Measurements from ENCODE around the gene PRKCA. TPM values are rescaled to one million over a fixed set of nuclear protein-coding genes. Genes with fewer than 3 reads are reported as not detected.
A peak's percentile ranks its signal among the peaks of the same experiment; 100 is the strongest.

The PRKCA gene
- total RNA-seq, 3 donors from 2014 or later (not counting 1 experiment from before 2014, with no cell fraction given) = 19.6 to 29.0 (median 20.4) TPM

- WGBS (ENCODE audit: insufficient coverage) = 95% methylated on average over 1 of the region's 1 CpG
- Mint-ChIP-seq H3K27me3 (ENCODE audit: low read depth in 2 of 2) (no peaks in the 10 kb centered on the region), H3K4me3 (no peak overlapping the region)
These were observed 167.0 kb downstream of the PRKCA start for GRCh38 chr17:66469461-66469860.

GRCh38 chr17:66469890-66470289, 167.5 kb downstream of the PRKCA start:
- H3K4me3 Mint-ChIP-seq = no peak overlapping the region
- H3K27ac Mint-ChIP-seq = no peak overlapping the region
- WGBS (ENCODE audit: insufficient coverage) = 86% methylated on average over 1 of the region's 4 CpGs

More at GRCh38 chr17:66469461-66469860, 167.0 kb downstream of the PRKCA start:
- no peaks in the 10 kb centered on the region for H3K36me3 ChIP-seq (ENCODE audit: control insufficient read depth, insufficient read depth, low read length)
- no peaks in the 10 kb centered on the region for H3K36me3 Mint-ChIP-seq
- peaks cover 16% of the 10 kb centered on the region for H3K4me1 ChIP-seq (ENCODE audit: control insufficient read depth, insufficient read depth, low read length)
- intact Hi-C loops (cut with micrococcal nuclease) = no loop called here
- no peak for DNase-seq
- no peak for ATAC-seq
- no peaks in the 10 kb centered on the region for H3K9me3 ChIP-seq (ENCODE audit: control insufficient read depth, insufficient read depth, low read length)
- no peak overlapping the region for H3K27ac ChIP-seq (ENCODE audit: low read length)
- H3K4me1 Mint-ChIP-seq = peaks cover 22 to 36% of the 10 kb centered on the region in 2 donors
- no peaks in the 10 kb centered on the region for H3K9me3 Mint-ChIP-seq
- H3K27ac Mint-ChIP-seq = peak overlapping the region; percentile 45 to 82
- H3K27me3 ChIP-seq (ENCODE audit: control insufficient read depth, insufficient read depth, low read length) = no peaks in the 10 kb centered on the region
- H3K4me3 ChIP-seq (ENCODE audit: low read length) = no peak overlapping the region
- TF ChIP-seq CTCF (IDR thresholded peaks at IDR 0.05) = no peak

GRCh38 chr17:66472123-66472522, 169.7 kb downstream of the PRKCA start:
- H3K36me3 Mint-ChIP-seq = no peaks in the 10 kb centered on the region
- no peaks in the 10 kb centered on the region for H3K27me3 Mint-ChIP-seq (ENCODE audit: low read depth in 2 of 2)
- ATAC-seq (no peak), DNase-seq (no peak)
- intact Hi-C loops (cut with micrococcal nuclease) = no loop called here
- H3K27ac ChIP-seq (ENCODE audit: low read length) = no peak overlapping the region
- WGBS (ENCODE audit: insufficient coverage) = 91% methylated on average over 3 of the region's 4 CpGs
- H3K27ac Mint-ChIP-seq = no peak overlapping the region
- no peak for TF ChIP-seq CTCF (IDR thresholded peaks at IDR 0.05)
- no peak overlapping the region for H3K4me3 Mint-ChIP-seq
- peaks cover 14% of the 10 kb centered on the region for H3K4me1 ChIP-seq (ENCODE audit: control insufficient read depth, insufficient read depth, low read length)
- H3K4me3 ChIP-seq (ENCODE audit: low read length) = no peak overlapping the region
- no peaks in the 10 kb centered on the region for H3K9me3 ChIP-seq (ENCODE audit: control insufficient read depth, insufficient read depth, low read length)
- H3K4me1 Mint-ChIP-seq = peaks cover 17 to 24% of the 10 kb centered on the region in 2 donors
- no peaks in the 10 kb centered on the region for H3K36me3 ChIP-seq (ENCODE audit: control insufficient read depth, insufficient read depth, low read length)
- no peaks in the 10 kb centered on the region for H3K27me3 ChIP-seq (ENCODE audit: control insufficient read depth, insufficient read depth, low read length)
- H3K9me3 Mint-ChIP-seq = no peaks in the 10 kb centered on the region

More at GRCh38 chr17:66469890-66470289, 167.5 kb downstream of the PRKCA start:
- peaks cover 16% of the 10 kb centered on the region for H3K4me1 ChIP-seq (ENCODE audit: control insufficient read depth, insufficient read depth, low read length)
- no peaks in the 10 kb centered on the region for H3K27me3 Mint-ChIP-seq (ENCODE audit: low read depth in 2 of 2)
- no peaks in the 10 kb centered on the region for H3K27me3 ChIP-seq (ENCODE audit: control insufficient read depth, insufficient read depth, low read length)
- no peak for TF ChIP-seq CTCF (IDR thresholded peaks at IDR 0.05)
- H3K9me3 Mint-ChIP-seq = no peaks in the 10 kb centered on the region
- no peak overlapping the region for H3K27ac ChIP-seq (ENCODE audit: low read length)
- no peaks in the 10 kb centered on the region for H3K36me3 Mint-ChIP-seq
- peaks cover 22 to 36% of the 10 kb centered on the region in 2 donors for H3K4me1 Mint-ChIP-seq
- H3K4me3 ChIP-seq (ENCODE audit: low read length) = no peak overlapping the region
- intact Hi-C loops (cut with micrococcal nuclease) = no loop called here
- H3K9me3 ChIP-seq (ENCODE audit: control insufficient read depth, insufficient read depth, low read length) = no peaks in the 10 kb centered on the region
- no peaks in the 10 kb centered on the region for H3K36me3 ChIP-seq (ENCODE audit: control insufficient read depth, insufficient read depth, low read length)
- ATAC-seq (no peak), DNase-seq (no peak)

GRCh38 chr17:66474258-66474657, 171.8 kb downstream of the PRKCA start:
- TF ChIP-seq CTCF (IDR thresholded peaks at IDR 0.05) = no peak
- no peaks in the 10 kb centered on the region for H3K9me3 ChIP-seq (ENCODE audit: control insufficient read depth, insufficient read depth, low read length)
- intact Hi-C loops (cut with micrococcal nuclease) = no loop called here

More at GRCh38 chr17:66474258-66474657, 171.8 kb downstream of the PRKCA start:
- Mint-ChIP-seq H3K27ac (no peak overlapping the region), H3K4me1 (peaks cover 7 to 11% of the 10 kb centered on the region in 2 donors), H3K9me3 (no peaks in the 10 kb centered on the region), H3K36me3 (no peaks in the 10 kb centered on the region), H3K4me3 (no peak overlapping the region), H3K27me3 (ENCODE audit: low read depth in 2 of 2) (no peaks in the 10 kb centered on the region)
- no peak for ATAC-seq
- Histone ChIP-seq H3K4me3 (ENCODE audit: low read length) (no peak overlapping the region), H3K36me3 (ENCODE audit: control insufficient read depth, insufficient read depth, low read length) (no peaks in the 10 kb centered on the region), H3K4me1 (ENCODE audit: control insufficient read depth, insufficient read depth, low read length) (peaks cover 3% of the 10 kb centered on the region), H3K27ac (ENCODE audit: low read length) (no peak overlapping the region), H3K27me3 (ENCODE audit: control insufficient read depth, insufficient read depth, low read length) (no peaks in the 10 kb centered on the region)
- DNase-seq = no peak
- WGBS (ENCODE audit: insufficient coverage) = 92% methylated on average over 1 of the region's 1 CpG
